IMR-90 (cell line): ENCODE measurements around the gene TIMM21. TPM values are rescaled to one million over a fixed set of nuclear protein-coding genes. Genes with fewer than 3 reads are reported as not detected.
A peak's percentile ranks its signal among the peaks of the same experiment; 100 is the strongest.

ENCODE experiments used
- ATAC-seq: fragments of 200-7000 bp; cut with Tn5 transposase; 2 replicates; pipeline ENCODE4 v1.9.1; 2020; ENCODE audit warnings: low read depth, mild to moderate bottlenecking, moderate library complexity
- BruUV-seq: library from RNA; stranded (reverse); fragments of 400-500 nt; replicated peaks from 2 replicates; lab custom pipeline; 2021; lab: Mats Ljungman, UMichigan
- CTCF ChIA-PET: fragments of 300-600 bp; formaldehyde crosslinking; extraction: SDS; loops from one replicate; lab custom pipeline; 2021; ENCODE audit warnings: antibody characterized with exemption; lab: Yijun Ruan, JAX
- POLR2A ChIA-PET: fragments of 300-600 bp; sonication (Branson Sonifier 250); formaldehyde crosslinking; loops from one replicate; lab custom pipeline; 2022; ENCODE audit warnings: antibody characterized with exemption; ENCODE audit not compliant: unreplicated experiment; lab: Charles Lee
- DNase-seq: peaks from one replicate; pipeline ENCODE4 v3.0.0; 2013
- H2AFZ ChIP-seq: replicated peaks from 2 replicates; pipeline ENCODE3; 2013; ENCODE audit warnings: low read length, mild to moderate bottlenecking; ENCODE audit not compliant: poor library complexity
- H2AK5ac ChIP-seq: 2 replicates; pipeline ENCODE4 v1.6.1; 2013; ENCODE audit warnings: low read depth, low read length, inconsistent platforms
- H2AK9ac ChIP-seq: replicated peaks from 2 replicates; pipeline ENCODE3; 2013; ENCODE audit warnings: mild to moderate bottlenecking, low read depth, low read length, moderate library complexity; ENCODE audit not compliant: poor library complexity
- H2BK120ac ChIP-seq: 2 replicates; pipeline ENCODE4 v1.6.1; 2013; ENCODE audit warnings: low read depth, low read length, inconsistent platforms
- H2BK15ac ChIP-seq: 3 replicates; pipeline ENCODE4 v1.6.1; 2013; ENCODE audit warnings: low read depth, low read length, inconsistent platforms
- H2BK20ac ChIP-seq: 2 replicates; pipeline ENCODE4 v1.6.1; 2013; ENCODE audit warnings: low read depth, mild to moderate bottlenecking, inconsistent platforms, low read length, moderate library complexity
- H2BK5ac ChIP-seq: 2 replicates; pipeline ENCODE4 v1.6.1; 2013; ENCODE audit warnings: mild to moderate bottlenecking, low read depth, low read length, inconsistent platforms; ENCODE audit not compliant: poor library complexity, severe bottlenecking
- H3K14ac ChIP-seq: replicated peaks from 2 replicates; pipeline ENCODE4 v1.6.1; 2013; ENCODE audit warnings: low read depth, low read length, inconsistent platforms
- H3K18ac ChIP-seq: 2 replicates; pipeline ENCODE4 v1.6.1; 2013; ENCODE audit warnings: low read depth, low read length, control low read depth
- H3K23ac ChIP-seq: 2 replicates; pipeline ENCODE4 v1.6.1; 2013; ENCODE audit warnings: low read depth, low read length, inconsistent platforms
- H3K27ac ChIP-seq: 2 replicates; pipeline ENCODE4 v1.5.1; 2013; ENCODE audit warnings: mild to moderate bottlenecking, control low read depth, low read length; ENCODE audit not compliant: insufficient read depth
- H3K27me3 ChIP-seq: 2 replicates; pipeline ENCODE4 v1.6.1; 2013; ENCODE audit warnings: low read length; ENCODE audit not compliant: control insufficient read depth, insufficient read depth
- H3K36me3 ChIP-seq: 2 replicates; pipeline ENCODE4 v1.6.1; 2013; ENCODE audit warnings: low read length, mixed read lengths; ENCODE audit not compliant: control insufficient read depth, insufficient read depth
- H3K4ac ChIP-seq: 2 replicates; pipeline ENCODE4 v1.6.1; 2013; ENCODE audit warnings: low read depth, low read length, inconsistent platforms
- H3K4me1 ChIP-seq: 2 replicates; pipeline ENCODE4 v1.6.1; 2013; ENCODE audit warnings: low read length, mixed read lengths; ENCODE audit not compliant: control insufficient read depth, insufficient read depth
- H3K4me2 ChIP-seq: 2 replicates; pipeline ENCODE4 v1.6.1; 2013; ENCODE audit warnings: low read depth, mild to moderate bottlenecking, control low read depth, low read length, moderate library complexity
- H3K4me3 ChIP-seq: 2 replicates; pipeline ENCODE4 v1.5.1; 2013; ENCODE audit warnings: low read depth, mild to moderate bottlenecking, control low read depth, low read length, moderate library complexity; ENCODE audit not compliant: insufficient read depth
- H3K56ac ChIP-seq: 2 replicates; pipeline ENCODE4 v1.6.1; 2013; ENCODE audit warnings: low read length, inconsistent platforms; ENCODE audit not compliant: insufficient read depth; ENCODE audit errors: extremely low read depth
- H3K79me1 ChIP-seq, 2 experiments: 2 replicates each; pipeline ENCODE4 v1.6.1; 2013; ENCODE audit warnings: low read length in 2 of 2, inconsistent platforms in 1 of 2, low read depth in 1 of 2
- H3K9ac ChIP-seq: 2 replicates; pipeline ENCODE4 v1.6.1; 2013; ENCODE audit warnings: low read depth, low read length, control low read depth
- H3K9me1 ChIP-seq: 2 replicates; pipeline ENCODE4 v1.6.1; 2013; ENCODE audit warnings: low read length, inconsistent platforms; ENCODE audit not compliant: insufficient read depth
- H3K9me3 ChIP-seq: 2 replicates; pipeline ENCODE4 v1.6.1; 2013; ENCODE audit warnings: low read length; ENCODE audit not compliant: control insufficient read depth, insufficient read depth
- H4K20me1 ChIP-seq: 2 replicates; pipeline ENCODE4 v1.6.1; 2013; ENCODE audit warnings: low read length, inconsistent platforms; ENCODE audit not compliant: insufficient read depth
- H4K5ac ChIP-seq: 2 replicates; pipeline ENCODE4 v1.6.1; 2013; ENCODE audit warnings: mild to moderate bottlenecking, low read depth, low read length, control low read depth
- H4K8ac ChIP-seq, 2 experiments: 2 replicates each; pipeline ENCODE4 v1.6.1; 2013; ENCODE audit warnings: low read depth in 2 of 2, low read length in 2 of 2, control low read depth in 1 of 2, inconsistent platforms in 1 of 2
- H4K91ac ChIP-seq: 2 replicates; pipeline ENCODE4 v1.6.1; 2013; ENCODE audit warnings: low read depth, low read length, inconsistent platforms; ENCODE audit not compliant: insufficient read depth
- FOS ChIP-seq: fragments of 150-350 bp; IDR thresholded peaks from 2 replicates; pipeline ENCODE4 v1.6.1; 2016; ENCODE audit warnings: low read depth, low read length
- NFE2L2 ChIP-seq: fragments of 150-350 bp; IDR thresholded peaks from 2 replicates; pipeline ENCODE4 v1.6.1; 2016; ENCODE audit warnings: low read depth, mild to moderate bottlenecking, low read length
- WGBS, 2 experiments: methylation state at CpG; one replicate each; pipeline versions ENCODE4 v1.1.5 to v1.1.7; 2013; ENCODE audit warnings: missing lambda C conversion rate in 2 of 2; ENCODE audit not compliant: insufficient read length in 1 of 2; ENCODE audit errors: extremely low coverage in 2 of 2; 5-methylcytosine and 5-hydroxymethylcytosine counted together
- dilution Hi-C: fragments of 300-500 bp; cut with HindIII; formaldehyde crosslinking; loops from one replicate; pipeline ENCODE4 v1.14.3; 2018; ENCODE audit warnings: low sequenced_read_pairs; ENCODE audit not compliant: unreplicated experiment
- in situ Hi-C: fragments of 300-500 bp; cut with MboI; formaldehyde crosslinking; loops from 3 replicates; pipeline ENCODE4 v1.14.3; 2019; ENCODE audit warnings: low sequenced_read_pairs, inconsistent platforms, mixed read lengths
- intact Hi-C: fragments of 100-400 bp; cut with micrococcal nuclease; formaldehyde crosslinking; loops from 2 replicates; pipeline ENCODE4 v1.10.0; 2022
- polyA plus RNA-seq, 3 experiments: library from polyadenylated mRNA; depleted of rRNA; stranded (reverse); fragments of >200 nt; gene quantifications; 2 replicates each; pipeline ENCODE4 v1.2.3, GENCODE V29; 2012; ENCODE audit warnings: low replicate concordance in 1 of 3
- total RNA-seq: library from RNA; depleted of rRNA; stranded (reverse); fragments of >200 nt; gene quantifications from 2 replicates; pipeline ENCODE4 v1.2.3, GENCODE V29; 2012
- TF ChIP-seq, protein P1 (sequence below): conservative IDR thresholded peaks from 2 replicates; pipeline ENCODE4 v1.5.1; 2012; ENCODE audit warnings: mild to moderate bottlenecking, low read depth, low read length, improper control_type of control experiment

The TIMM21 gene
- total and polyA plus RNA-seq, 2 of the 4 experiments (the other 2 are of a cell fraction): 42.8 to 52.7 TPM

DNA sequence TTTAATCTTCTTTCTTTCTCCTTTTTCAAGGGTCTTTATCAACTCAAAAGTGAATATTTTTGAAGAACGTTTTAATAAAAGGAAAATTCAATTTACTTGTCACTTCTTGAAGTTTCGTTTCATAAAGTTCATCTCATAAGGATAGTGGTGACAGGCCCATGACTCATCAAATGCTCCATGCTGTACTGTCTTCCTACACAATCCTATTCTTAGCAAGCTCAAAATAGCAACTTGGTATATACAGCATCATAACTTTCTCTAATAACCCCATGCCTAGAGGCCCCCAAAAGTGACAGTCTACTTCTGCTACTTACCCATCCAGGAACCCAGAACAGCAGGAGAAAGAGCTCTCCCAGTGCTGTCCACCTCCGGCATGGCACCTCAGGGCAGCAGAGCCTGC, 8.4 kb upstream of the TIMM21 start:
- ATAC-seq (peak; percentile 86), DNase-seq (peak; percentile 87)
- no CpG with 5 or more reads among the region's 3 CpGs for WGBS, 2 experiments
- Histone ChIP-seq H2BK5ac (peak overlapping the region; percentile 95), H2BK15ac (peak overlapping the region; percentile 68; the same call in 2 of the 3 replicates), H3K4me3 (no peak overlapping the region), H3K36me3 (no peaks in the 10 kb centered on the region), H4K8ac (peak overlapping the region; percentile 9 to 86; a peak in 2 of 4 replicates), H2AK9ac (no peak overlapping the region), H3K4ac (peak overlapping the region; percentile 78), H3K14ac (peak overlapping the region; percentile 85), H2AFZ (peak overlapping the region; percentile 72), H3K79me1 (peaks cover 0 to 2% of the 10 kb centered on the region in 2 experiments; a peak in 1 of 4 replicates), H4K20me1 (no peaks in the 10 kb centered on the region), H4K5ac (peak overlapping the region; percentile 42; the same call in 1 of the 2 replicates), H2BK20ac (peak overlapping the region; percentile 91; the same call in 1 of the 2 replicates), H3K4me2 (peak overlapping the region; percentile 23; the same call in 1 of the 2 replicates), H3K23ac (peak overlapping the region; percentile 72; the same call in 1 of the 2 replicates), H3K27ac (peak overlapping the region; percentile 77; the same call in 1 of the 2 replicates), H2AK5ac (peak overlapping the region; percentile 59; the same call in 1 of the 2 replicates), H2BK120ac (peak overlapping the region; percentile 93), H3K56ac (no peak overlapping the region), H3K18ac (peak overlapping the region; percentile 85; the same call in 1 of the 2 replicates), H3K9me3 (no peaks in the 10 kb centered on the region), H3K9me1 (peaks cover 4% of the 10 kb centered on the region; the same call in 1 of the 2 replicates), H3K4me1 (peaks cover 22% of the 10 kb centered on the region), H3K27me3 (no peaks in the 10 kb centered on the region), H3K9ac (peak overlapping the region; percentile 24; the same call in 1 of the 2 replicates), H4K91ac (peak overlapping the region; percentile 54; the same call in 1 of the 2 replicates)
- BruUV-seq: no TSS peak
- in situ Hi-C loops: no loop called here
- CTCF ChIA-PET: interaction anchor here (1.1 to 1.4 kb wide), 2 partner anchors 23 to 57 kb away, joined by 4 to 5 read pairs; no protein-coding TSS in a partner anchor
- intact Hi-C loops: loop anchor here (10.0 kb wide), 1 partner anchor 455 kb away; no protein-coding TSS in a partner anchor
- POLR2A ChIA-PET: no interaction called here
- dilution Hi-C loops: no loop called here
- TF ChIP-seq NFE2L2: peak; percentile 82
- TF ChIP-seq, protein P1, sequence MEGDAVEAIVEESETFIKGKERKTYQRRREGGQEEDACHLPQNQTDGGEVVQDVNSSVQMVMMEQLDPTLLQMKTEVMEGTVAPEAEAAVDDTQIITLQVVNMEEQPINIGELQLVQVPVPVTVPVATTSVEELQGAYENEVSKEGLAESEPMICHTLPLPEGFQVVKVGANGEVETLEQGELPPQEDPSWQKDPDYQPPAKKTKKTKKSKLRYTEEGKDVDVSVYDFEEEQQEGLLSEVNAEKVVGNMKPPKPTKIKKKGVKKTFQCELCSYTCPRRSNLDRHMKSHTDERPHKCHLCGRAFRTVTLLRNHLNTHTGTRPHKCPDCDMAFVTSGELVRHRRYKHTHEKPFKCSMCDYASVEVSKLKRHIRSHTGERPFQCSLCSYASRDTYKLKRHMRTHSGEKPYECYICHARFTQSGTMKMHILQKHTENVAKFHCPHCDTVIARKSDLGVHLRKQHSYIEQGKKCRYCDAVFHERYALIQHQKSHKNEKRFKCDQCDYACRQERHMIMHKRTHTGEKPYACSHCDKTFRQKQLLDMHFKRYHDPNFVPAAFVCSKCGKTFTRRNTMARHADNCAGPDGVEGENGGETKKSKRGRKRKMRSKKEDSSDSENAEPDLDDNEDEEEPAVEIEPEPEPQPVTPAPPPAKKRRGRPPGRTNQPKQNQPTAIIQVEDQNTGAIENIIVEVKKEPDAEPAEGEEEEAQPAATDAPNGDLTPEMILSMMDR: no peak
- peak; percentile 88 for TF ChIP-seq FOS
